Endometrium (tissue), 2 donors: Measurements from ENCODE around the gene GAGE10.
"Not testable (repeated sequence)": the region's sequence is repeated elsewhere in the genome, so short reads cannot be mapped to it uniquely, and the experiment has no call there.

Experiments used
- FAIRE-seq: peaks from 2 replicates; lab custom pipeline; 2012; peaks lifted over from hg19 to GRCh38; lab: Jason Lieb, UNC
- donor health status: control.
- donor health status: control.

Gene GAGE10

DNA sequence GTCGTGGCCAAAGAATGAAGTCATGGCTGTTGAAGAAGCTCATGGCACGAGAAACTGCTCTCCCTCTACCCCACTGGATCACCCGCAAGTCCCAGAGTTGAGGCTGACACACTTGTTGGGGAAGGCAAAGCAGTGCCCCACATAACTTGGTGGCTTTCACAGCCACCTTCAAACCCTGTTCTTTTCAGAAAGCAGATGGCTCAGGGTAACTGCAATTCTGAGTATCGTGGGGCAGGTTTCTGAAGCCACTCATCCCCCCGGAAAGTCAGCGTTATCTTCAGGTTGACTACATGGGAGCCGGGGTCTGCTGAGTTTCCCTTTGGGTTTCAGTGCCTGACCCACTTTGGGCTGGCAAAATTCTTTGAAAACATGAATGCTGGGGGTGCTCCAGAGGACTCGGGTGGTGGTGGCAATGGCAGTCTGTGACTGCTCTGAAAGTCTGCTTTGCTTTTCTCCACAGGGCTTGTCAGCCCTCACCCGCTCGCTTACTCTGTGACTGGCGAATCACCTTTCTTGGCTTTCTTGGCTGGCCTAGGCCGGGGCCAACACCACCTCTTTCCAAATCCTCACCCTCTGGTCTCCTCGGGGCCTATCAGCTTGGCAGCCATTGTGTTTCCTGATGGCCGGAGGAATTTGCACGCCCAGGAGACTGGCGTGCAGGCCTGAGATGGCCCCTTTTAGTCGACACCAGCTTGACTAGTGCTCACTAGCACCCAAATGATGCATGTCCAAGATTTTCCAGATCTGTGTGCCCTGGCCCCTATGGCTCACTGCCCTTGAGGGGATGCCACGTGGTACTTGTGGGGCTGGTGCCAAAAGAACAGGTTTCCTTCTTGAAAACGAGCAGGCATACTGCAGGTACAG lies 26.5 kb upstream of the GAGE10 start:
- no peak for FAIRE-seq

DNA sequence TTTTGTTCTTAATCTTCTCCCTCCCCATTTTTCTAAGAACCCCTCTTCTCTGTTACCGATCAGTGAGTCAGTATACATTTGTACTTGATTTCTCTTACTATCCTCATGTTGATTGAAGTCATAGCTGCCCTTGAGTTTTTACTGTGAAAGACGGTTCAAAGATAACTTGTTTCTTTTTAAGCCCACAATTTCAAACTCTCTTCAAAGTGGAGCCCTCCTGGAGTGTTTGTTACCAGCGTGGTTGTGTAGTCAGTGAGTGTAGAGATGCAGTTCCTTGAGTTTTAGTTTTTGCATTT lies 26.0 kb upstream of the GAGE10 start:
- no peak for FAIRE-seq

DNA sequence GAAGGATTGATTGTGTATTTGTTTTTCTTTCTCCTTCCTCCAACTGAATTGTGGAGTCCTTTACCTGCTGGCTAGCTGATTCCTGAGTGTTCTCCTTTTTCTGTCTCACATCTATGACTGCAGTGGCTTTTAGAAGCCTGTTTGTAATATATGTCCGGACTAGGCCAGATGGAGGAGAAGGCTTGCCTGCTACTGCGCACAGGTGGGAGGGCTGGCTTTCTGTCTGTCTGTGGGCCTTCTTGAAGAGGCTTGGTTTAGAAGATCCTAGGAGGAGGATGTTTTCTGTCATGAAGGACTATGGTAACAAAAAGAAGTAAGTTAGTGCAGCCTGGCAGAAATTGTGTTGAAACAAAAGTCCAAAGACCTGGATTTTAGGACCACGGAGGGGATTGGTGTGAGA lies 25.4 kb upstream of the GAGE10 start:
- no peak for FAIRE-seq

DNA sequence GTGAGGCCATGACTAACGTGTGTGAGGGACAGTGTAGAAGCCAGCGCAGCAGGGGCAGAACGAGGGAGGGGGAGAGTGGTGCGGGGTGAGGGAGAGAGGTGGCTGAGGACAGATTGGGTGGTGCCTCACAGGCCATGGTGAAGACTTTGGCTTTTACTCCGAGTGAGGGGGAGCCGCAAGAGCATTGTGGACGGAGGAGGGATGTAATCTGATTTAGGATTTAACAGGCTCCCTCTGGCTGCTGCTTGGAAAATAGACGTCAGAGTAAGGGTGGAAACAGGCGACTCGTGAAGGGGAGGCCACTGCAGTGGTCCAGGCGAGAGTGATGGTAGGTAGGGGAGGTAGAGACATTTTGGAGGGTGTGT lies 20.8 kb upstream of the GAGE10 start:
- FAIRE-seq, result no peak

DNA sequence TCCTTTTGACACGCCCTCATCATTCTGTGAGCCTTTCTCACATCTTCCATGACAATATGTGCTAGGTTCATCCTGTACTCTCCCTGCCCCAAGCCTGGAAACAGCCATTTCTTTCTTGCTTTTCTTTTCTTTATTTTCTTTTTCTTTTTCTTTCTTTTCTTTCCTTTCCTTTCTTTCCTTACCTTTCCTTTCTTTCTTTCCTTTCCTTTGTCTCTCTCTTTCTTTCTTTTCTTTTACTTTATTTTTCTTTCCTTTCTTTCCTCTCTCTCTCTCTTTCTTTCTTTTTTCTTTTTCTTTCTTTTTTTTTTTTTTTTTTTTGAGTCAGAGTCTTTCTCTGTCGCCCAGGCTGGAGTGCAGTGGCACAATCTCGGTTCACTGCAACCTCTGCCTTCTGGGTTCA lies 19.2 kb upstream of the GAGE10 start:
- no peak for FAIRE-seq

DNA sequence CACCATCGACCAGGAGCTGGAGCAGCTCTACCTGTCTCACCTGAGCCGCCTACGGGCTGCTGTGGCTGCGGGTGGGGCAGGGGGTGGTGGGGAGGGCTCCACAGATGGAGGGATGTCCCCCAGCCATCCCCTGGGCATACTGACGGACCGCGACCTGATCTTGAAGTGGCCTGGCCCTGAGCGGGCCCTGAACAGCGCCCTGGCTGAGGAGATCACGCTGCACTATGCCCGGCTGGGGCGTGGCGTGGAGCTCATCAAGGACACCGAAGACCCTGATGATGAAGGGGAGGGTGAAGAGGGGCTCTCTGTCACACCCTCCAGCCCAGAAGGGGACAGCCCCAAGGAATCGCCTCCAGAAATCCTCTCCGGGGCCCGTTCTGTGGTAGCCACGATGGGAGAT lies 17.3 kb upstream of the GAGE10 start:
- no peak for FAIRE-seq

DNA sequence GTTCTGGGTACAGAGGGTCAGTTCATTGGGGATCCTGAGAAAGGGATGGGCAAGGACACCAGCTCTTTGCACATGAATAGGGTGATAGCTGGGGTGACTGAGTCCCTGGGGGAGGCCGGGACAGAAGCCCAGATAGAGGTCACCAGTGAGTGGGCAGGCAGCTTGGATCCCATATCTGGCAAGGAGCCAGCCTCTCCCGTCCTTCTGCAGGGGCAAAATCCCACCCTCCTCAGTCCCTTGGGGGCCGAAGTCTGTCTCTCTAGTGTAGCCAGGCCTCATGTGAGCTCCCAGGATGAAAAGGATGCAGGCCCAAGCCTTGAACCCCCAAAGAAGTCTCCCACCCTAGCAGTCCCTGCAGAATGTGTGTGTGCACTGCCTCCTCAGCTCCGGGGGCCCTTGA lies 16.9 kb upstream of the GAGE10 start:
- FAIRE-seq, result no peak

DNA sequence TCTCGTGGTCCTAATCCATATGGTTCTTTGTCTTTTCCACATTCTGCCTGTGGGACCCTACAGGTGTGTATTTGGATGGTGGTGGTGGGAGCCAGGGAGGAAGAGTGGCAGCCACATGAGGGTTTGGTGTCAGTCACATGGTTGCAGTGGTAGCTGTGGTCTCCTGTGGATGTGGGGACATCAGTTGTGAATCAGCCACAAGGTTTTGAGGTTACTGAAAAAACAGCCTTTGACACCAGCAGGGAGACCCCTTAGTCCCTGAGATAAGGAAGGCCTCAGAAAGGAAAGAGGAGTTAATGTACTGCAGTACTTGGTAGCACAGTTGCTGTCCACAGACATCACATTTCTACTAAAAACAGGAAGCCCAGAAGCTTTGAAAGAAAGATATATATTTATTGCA lies 15.8 kb upstream of the GAGE10 start:
- no peak for FAIRE-seq

DNA sequence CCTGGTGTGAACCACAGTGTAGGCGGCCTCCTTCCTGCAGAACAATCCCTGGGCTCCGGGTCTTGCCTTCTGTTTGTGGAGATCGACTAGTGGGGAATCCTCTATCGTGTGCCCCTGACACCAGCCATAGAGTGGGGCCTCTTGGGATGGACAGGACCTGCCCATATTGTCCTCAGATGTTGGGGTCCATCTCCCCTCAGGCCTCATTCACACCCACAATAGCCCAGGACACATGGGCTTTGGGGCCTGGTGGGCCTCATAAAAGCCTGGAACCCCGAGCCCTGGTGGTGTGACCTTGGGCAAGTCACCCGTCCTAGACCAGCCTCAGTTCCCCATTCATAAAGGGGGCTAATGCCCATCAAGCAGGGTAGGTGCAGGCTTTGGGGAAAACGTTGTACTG lies 13.2 kb upstream of the GAGE10 start:
- FAIRE-seq, result no peak

DNA sequence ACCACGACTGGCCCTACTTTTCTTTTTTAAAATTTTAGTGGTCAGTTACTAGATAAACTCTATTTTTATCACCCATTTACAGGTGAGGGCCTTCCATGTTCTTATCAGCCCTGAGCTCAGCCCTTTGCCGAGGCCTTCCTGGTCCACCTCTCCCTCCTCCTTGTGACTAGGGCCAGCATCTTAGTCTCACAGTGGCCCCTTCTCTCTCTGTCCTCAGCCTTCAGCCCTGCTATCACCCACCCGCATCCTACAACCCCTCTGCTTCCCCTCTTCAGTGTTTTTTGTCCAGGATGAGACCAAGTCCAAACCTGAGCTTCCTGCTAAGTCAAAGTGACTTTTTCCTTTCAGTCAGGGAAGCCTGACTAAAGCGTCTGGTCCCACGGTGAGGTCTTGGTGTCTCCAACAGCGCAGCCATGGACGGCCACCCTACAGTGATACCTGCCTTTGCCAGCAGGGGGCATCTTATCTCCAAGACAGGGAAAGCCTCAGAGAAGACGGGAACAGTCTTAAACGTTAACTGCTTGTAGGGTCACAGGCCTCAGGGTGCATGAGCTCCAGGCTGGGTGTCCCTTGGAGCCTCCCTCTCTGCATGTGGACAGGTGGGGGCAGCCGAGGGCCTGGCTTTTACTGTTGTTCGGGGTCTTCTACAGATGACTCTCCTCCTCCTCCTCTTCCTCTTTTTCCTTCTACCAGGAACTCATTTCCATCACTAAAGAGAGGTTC lies 11.7 kb upstream of the GAGE10 start:
- no peak for FAIRE-seq

DNA sequence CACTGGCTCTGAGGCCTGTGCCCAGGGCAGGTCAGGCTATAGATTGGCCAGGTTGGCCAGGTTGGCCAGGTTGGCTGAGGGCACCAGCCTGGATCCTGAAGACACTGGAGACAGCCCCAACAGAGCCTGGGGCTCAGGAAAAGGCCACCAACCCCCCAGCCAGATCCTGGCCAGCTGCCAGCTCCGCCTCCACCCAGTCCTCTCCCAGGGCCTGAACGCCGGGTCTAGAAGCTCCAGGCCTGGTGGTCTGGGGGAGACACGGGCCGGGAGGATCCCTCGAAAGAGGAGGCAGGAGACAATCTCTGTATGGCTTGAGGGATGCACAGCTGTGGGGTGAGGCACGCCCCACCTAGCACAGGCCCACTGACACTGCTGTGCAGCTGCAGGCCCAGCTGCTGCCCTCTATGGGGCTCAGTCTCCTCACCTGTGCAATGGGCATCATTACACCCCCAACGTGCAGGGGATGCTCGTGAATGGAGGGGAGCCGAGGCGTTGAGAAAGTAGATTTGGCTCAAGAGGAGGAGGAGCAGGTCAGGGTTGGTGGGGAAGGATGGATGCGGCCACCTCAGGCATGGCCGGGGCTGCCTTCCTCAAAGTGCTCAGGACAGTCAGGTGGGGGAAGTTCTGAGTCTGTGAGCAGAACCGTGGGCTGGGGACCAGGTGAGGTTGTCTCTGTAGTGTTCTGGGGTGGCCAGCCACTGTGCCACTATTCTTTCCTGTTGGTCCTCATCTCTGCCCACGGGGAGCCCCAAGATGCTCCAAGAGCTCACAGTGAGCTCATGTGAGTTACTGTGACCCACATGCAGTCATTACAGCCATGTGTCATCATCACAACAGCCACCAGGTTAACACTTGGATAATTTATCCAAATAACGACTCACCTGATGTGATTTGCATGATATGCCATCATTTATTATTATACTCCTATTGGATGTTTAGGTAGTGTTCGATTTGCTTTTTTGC lies 10.8 kb upstream of the GAGE10 start:
- FAIRE-seq, result no peak

DNA sequence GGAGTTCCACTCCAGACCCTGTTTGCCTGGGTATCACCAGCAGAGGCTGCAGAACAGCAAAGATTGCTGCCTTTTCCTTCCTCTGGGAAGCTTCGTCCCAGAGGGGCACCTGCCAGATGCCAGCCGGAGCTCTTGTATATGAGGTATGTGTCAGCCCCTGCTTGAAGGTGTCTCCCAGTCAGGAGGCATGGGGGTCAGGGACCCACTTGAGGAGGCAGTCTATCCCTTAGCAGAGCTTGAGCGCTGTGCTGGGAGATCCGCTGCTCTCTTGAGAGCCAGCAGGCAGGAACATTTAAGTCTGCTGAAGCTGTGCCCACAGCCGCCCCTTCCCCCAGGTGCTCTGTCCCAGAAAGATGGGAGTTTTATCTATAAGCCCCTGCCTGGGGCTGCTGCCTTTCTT lies 4.2 kb upstream of the GAGE10 start:
- FAIRE-seq, result not testable (repeated sequence)

DNA sequence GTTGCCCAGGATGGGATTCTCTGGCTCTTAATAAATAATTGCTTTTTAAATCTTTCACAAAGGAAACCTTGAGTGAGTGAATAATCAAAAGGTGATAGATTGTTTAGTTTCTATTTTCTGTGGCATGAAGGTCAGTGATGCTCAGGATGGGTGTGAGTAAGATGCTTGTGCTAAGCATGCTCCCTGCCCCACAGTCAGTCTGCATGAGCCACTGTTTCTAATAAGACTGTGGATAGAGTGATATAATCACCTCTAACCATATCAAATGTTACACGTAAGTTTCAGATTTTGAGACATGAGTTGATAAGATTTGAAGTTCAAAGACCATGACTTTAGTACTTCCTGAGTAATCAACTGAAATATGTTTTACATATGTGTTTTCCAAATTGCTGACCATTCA lies 2.7 kb upstream of the GAGE10 start:
- no peak for FAIRE-seq

DNA sequence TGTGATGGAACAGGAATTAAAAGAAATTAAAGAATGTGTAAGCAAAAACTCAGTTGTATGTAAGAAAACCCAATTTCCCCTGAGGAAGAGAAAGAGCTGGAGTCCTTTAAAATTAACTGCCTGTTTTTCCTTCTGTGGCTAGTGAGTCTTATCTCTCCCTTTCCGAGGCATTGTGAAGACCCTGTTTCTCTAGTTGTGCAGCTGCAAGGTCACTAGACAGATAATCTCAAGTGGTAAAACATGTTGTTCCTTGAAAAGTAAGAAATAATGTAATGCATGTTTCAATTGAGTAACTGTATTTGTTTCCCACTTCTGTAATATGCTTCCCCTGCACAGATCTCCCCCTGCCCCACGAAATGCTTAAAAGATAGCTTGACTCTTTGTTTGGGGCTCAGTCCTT lies 4.3 kb downstream of the GAGE10 start:
- not testable (repeated sequence) for FAIRE-seq

DNA sequence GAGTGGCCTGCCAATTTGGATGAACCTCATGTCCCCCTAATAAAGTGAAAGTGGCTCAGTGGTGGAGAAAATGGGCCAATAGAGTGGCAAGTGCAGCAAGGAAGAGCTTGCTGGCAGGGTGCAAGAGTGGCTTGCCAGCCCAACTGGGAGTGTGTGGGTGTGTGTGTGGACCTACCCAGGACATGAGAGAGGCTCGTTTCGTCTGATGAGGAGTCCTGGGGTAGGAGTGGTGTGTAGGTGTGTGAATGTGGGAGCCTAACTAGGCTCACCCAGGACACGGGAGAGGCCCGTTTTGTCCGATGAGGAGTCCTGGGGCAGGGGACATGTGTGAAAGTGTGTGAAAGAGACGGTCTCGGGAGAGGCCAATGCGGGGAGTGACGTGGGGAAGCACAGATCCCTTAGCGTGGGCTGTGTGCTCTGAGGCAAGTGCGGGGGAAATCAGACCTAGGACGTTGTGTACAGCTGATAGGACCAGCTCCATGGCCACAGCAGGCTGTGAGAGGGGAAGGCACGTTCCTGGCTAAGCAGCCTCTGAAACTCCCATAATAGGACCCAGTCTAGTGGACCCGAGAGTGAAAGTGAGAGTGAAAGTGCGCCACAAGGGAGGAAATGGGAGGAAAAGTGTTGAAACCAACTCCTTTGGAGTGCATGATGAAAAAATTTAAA lies 5.3 kb downstream of the GAGE10 start:
- no peak for FAIRE-seq

DNA sequence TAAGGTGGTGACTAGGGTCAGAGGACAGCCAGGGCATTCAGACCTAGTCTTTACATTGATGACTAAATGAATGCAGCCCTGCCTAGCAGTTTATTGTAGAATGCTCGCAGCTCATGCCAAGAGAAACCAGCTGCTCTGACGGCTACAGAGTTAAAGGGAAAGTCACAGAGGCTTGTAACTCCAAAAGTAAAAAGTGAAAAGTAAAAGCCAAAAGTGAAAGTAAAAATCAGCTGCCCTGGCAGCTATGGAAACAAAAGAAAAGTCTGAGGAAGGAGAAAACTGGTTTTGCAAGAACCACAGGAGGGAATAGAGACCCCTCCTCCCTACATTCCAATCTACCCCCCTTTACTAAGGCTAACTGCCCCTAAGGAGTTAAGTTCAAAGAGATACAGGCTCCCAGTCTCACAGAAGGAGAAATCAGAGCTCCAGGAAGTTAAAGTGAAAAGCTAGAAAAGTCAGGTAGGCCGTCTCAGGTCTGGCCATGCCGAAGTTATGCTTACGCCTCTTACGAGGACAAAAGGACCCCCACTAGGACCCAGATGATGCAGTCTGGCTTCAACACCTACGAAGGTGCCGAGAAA lies 6.0 kb downstream of the GAGE10 start:
- peak; percentile 83 for FAIRE-seq

DNA sequence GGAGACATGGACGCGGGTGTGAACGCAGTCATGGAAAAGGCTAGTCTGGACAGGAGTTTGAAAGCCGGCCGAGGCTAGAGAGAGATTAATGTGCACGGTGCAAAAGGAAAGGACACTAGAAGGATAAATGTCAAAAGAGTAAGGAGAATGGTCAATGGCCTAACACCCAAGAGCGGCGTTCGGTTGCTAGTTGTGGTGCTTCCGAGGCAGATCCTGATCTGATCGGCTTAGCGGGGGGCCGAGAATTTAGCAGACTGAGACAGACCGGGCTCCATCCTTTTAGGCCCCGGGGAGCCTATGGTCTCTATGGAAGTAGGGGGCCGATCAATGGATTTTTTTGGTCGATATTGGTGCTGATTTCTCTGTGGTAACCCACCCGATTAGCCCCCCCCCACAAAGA lies 6.9 kb downstream of the GAGE10 start:
- FAIRE-seq, result no peak

DNA sequence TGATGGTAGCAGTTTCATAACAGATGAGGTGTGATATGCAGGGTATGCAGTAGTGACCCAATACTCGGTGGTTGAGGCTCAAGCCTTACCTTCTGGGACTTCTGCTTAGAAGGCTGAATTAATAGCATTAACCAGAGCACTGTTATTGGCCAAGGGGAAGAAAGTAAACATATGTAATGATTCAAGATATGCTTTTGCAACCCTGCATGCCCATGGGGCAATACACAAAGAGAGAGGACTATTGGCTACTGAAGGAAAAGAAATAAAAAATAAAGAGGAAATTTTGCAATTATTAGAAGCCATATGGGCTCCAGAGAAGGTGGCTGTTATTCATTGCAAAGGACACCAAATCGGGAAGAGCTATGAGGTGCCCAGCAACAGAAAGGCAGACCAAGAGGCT lies 8.7 kb downstream of the GAGE10 start:
- FAIRE-seq, result no peak

DNA sequence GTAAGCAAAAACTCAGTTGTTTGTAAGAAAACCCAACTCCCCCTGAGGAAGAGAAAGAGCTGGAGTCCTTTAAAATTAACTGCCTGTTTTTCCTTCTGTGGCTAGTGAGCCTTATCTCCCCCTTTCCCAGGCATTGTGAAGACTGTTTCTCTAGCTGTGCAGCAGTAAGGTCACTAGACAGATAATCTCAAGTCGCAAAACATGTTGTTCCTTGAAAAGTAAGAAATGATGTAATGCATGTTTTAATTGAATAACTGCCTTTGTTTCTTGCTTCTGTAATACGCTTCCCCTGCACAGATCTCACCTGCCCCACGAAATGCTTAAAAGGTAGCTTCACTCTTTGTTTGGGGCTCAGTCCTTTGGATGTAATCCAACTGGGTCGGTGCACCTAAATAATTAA lies 12.6 kb downstream of the GAGE10 start:
- no peak for FAIRE-seq

DNA sequence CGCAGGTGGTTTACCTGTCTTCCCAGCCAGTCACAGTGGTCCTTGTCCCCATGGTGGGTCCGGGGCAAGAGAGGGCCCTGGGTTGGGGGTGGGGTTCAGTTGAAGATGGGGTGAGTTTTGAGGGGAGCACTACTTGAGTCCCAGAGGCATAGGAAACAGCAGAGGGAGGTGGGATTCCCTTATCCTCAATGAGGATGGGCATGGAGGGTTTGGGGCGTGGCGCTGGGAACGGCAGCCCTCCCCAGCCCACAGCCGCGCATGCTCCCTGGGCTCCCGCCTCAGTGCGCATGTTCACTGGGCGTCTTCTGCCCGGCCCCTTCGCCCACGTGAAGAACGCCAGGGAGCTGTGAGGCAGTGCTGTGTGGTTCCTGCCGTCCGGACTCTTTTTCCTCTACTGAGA lies 18.3 kb downstream of the GAGE10 start, which contains the start of gene GAGE12J:
Gene GAGE12J, plus strand, starts transcription at position 301 of the 400 bp plus-strand sequence. CDS start 1,157 bp downstream, outside the sequence.
- not testable (repeated sequence) for FAIRE-seq

DNA sequence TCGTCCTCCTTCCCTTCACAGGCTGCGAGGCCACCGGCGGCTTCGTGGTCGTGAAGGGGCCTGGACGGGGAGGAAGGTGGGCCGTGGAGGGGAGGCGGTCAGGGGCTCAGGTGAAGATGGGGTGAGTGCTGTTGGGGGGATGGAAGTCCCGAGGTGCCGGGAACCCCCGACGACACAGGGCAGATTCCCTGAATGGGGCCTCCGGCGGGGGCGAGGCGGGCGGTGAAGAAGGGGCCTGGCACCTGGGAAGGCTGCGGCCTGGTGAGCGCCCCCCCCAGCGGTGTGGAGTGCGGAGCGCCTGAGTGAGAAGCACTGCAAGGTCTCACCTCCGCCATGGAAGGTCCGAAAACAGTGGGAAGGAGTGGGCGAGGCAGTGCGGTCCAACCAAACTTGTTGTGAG lies 18.8 kb downstream of the GAGE10 start:
- not testable (repeated sequence) for FAIRE-seq

DNA sequence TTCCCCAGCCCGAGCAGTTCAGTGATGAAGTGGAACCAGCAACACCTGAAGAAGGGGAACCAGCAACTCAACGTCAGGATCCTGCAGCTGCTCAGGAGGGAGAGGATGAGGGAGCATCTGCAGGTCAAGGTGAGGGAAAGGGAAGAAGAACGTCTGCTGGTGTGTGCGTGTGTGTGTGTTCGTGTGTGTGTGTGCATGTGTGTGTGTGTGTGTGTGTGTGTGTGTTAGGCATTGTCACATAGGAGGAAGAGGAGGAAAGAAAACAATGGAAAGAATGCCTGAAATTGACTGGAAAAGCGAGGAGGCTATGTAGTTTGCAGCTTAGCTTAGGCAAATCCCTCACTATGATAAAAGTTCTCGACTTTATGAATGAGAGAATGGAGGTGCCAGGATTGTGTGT lies 20.3 kb downstream of the GAGE10 start:
- not testable (repeated sequence) for FAIRE-seq
